HL-60 (cell line): ENCODE measurements around the gene ERLEC1.

Experiments
- DNase-seq, 2 experiments: peaks; one replicate each; pipeline ENCODE4 v3.0.0-alpha.2; 2010 to 2020; ENCODE audit warnings: low read depth in 1 of 2, low spot score in 1 of 2
- H3K27ac ChIP-seq: fragments of 250-450 bp; sonication (Bioruptor Pico); replicated peaks from 2 replicates; pipeline ENCODE4 v1.5.1; 2020; ENCODE audit warnings: mild to moderate bottlenecking, moderate library complexity
- H3K27me3 ChIP-seq: fragments of 250-450 bp; sonication (Bioruptor Pico); 2 replicates; pipeline ENCODE4 v1.5.1; 2021; ENCODE audit warnings: mild to moderate bottlenecking, moderate library complexity; ENCODE audit not compliant: insufficient read depth, poor library complexity, severe bottlenecking
- H3K4me3 ChIP-seq: replicated peaks from 2 replicates; pipeline ENCODE4 v1.5.1; 2011; ENCODE audit warnings: mild to moderate bottlenecking, control low read depth, low read length; ENCODE audit not compliant: insufficient read depth
- GABPA ChIP-seq: IDR thresholded peaks from 2 replicates; pipeline ENCODE4 v1.6.1; 2012; ENCODE audit warnings: low read depth
- POLR2AphosphoS5 ChIP-seq: IDR thresholded peaks from 2 replicates; pipeline ENCODE4 v1.6.1; 2012; ENCODE audit warnings: low read depth
- SPI1 ChIP-seq: IDR thresholded peaks from 2 replicates; pipeline ENCODE4 v1.6.1; 2012; ENCODE audit warnings: low read depth, mild to moderate bottlenecking, borderline replicate concordance
- TF ChIP-seq, protein P1 (sequence below): IDR thresholded peaks from one replicate; pipeline ENCODE4 v1.5.1; 2011; ENCODE audit warnings: low read length, control low read depth, inconsistent platforms; ENCODE audit not compliant: insufficient read depth
- TF ChIP-seq, protein P2 (sequence below): IDR thresholded peaks from 2 replicates; pipeline ENCODE4 v1.6.1; 2012; ENCODE audit warnings: low read depth; ENCODE audit not compliant: insufficient replicate concordance

The ERLEC1 gene

DNA sequence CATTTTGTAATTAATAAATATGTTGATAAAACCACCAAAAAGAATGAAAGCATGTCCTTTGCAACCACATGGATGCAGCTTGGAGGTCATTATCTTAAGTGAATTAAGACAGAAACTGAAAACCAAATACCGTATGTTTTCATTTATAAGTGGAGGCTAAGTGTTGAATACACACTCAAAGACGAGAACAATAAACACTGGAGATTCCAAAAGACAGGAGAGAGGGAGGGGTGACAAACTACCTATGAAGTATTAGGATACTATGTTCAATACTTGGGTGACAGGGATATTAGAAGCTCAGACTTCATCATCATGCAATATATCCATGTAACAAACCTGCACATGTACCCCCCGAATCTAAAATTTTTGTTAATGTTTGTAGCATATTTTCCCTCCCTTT, 7.0 kb downstream of the ERLEC1 start:
- TF ChIP-seq, protein P1, sequence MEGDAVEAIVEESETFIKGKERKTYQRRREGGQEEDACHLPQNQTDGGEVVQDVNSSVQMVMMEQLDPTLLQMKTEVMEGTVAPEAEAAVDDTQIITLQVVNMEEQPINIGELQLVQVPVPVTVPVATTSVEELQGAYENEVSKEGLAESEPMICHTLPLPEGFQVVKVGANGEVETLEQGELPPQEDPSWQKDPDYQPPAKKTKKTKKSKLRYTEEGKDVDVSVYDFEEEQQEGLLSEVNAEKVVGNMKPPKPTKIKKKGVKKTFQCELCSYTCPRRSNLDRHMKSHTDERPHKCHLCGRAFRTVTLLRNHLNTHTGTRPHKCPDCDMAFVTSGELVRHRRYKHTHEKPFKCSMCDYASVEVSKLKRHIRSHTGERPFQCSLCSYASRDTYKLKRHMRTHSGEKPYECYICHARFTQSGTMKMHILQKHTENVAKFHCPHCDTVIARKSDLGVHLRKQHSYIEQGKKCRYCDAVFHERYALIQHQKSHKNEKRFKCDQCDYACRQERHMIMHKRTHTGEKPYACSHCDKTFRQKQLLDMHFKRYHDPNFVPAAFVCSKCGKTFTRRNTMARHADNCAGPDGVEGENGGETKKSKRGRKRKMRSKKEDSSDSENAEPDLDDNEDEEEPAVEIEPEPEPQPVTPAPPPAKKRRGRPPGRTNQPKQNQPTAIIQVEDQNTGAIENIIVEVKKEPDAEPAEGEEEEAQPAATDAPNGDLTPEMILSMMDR = no peak
- TF ChIP-seq, protein P2, sequence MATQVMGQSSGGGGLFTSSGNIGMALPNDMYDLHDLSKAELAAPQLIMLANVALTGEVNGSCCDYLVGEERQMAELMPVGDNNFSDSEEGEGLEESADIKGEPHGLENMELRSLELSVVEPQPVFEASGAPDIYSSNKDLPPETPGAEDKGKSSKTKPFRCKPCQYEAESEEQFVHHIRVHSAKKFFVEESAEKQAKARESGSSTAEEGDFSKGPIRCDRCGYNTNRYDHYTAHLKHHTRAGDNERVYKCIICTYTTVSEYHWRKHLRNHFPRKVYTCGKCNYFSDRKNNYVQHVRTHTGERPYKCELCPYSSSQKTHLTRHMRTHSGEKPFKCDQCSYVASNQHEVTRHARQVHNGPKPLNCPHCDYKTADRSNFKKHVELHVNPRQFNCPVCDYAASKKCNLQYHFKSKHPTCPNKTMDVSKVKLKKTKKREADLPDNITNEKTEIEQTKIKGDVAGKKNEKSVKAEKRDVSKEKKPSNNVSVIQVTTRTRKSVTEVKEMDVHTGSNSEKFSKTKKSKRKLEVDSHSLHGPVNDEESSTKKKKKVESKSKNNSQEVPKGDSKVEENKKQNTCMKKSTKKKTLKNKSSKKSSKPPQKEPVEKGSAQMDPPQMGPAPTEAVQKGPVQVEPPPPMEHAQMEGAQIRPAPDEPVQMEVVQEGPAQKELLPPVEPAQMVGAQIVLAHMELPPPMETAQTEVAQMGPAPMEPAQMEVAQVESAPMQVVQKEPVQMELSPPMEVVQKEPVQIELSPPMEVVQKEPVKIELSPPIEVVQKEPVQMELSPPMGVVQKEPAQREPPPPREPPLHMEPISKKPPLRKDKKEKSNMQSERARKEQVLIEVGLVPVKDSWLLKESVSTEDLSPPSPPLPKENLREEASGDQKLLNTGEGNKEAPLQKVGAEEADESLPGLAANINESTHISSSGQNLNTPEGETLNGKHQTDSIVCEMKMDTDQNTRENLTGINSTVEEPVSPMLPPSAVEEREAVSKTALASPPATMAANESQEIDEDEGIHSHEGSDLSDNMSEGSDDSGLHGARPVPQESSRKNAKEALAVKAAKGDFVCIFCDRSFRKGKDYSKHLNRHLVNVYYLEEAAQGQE = no peak
- TF ChIP-seq GABPA = no peak
- H3K27me3 ChIP-seq = no peaks in the 10 kb centered on the region
- no peak overlapping the region for H3K4me3 ChIP-seq
- H3K27ac ChIP-seq = no peak overlapping the region
- no peak for DNase-seq

DNA sequence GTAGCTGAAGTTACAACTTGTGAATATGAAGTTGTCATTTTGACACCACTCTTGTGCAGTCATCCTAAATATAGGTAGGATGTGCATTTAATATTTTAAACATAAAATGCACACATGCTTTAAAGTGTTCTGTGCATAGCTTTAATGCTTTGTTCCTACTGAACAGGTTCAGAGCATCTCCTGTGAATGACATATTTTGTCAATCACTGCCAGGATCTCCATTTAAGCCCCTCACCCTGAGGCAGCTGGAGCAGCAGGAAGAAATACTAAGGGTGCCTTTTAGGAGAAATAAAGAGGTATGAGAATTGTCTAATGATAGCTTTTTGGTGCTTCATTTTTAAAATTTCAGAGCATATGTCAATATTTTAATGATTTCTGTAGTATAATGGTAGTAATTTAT, 14.7 kb downstream of the ERLEC1 start:
- no peak for TF ChIP-seq POLR2AphosphoS5
- TF ChIP-seq, protein P1 = no peak
- no peak for TF ChIP-seq SPI1
- TF ChIP-seq, protein P2 = no peak
- no peak for TF ChIP-seq GABPA
- Histone ChIP-seq H3K27me3 (no peaks in the 10 kb centered on the region), H3K4me3 (no peak overlapping the region), H3K27ac (no peak overlapping the region)
- no peak for DNase-seq

DNA sequence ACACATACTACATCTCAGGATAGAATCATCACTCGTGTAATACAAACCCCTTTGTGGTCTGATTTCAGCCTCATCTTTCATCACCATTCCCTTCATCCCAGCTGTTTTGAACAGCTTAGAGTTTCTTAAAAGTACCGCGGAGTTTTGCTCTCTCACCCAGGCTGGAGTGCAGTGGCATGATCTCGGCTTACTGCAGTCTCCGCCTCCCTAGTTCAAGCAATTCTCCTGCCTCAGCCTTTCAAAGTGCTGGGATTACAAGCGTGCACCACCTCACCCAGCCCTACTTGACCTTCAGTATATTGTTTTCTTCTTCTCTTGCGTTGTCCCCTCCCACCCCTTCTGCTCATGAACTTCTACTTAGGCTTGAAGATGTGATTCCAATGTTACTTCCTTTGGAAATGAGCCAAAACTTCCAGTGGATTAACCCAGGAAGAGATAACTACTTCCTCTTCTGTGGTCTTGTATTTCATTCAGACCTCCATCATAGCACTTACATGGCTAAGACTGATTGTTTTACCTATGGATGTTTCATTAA, 15.8 kb downstream of the ERLEC1 start:
- peak; percentile 21 to 33 for DNase-seq

DNA sequence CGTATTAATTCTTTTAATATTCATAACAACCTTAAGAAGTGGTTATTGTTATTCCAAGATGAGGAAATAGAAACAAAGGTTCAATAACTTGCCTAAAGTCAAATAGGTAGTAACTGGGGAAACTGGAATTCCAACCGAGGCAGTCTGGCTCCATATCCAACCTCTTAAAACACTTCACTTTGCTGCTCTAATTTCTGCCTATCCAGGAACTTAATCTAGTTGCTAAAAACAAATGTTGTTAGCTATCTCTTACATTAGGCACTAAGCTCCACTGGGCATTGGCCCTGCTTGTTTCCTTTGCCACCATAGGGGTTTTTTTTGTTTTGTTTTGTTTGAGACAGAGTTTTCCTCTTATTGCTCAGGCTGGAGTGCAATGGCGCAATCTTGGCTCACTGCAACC, 24.8 kb downstream of the ERLEC1 start:
- Histone ChIP-seq H3K27me3 (no peaks in the 10 kb centered on the region), H3K4me3 (no peak overlapping the region), H3K27ac (no peak overlapping the region)
- TF ChIP-seq, protein P2 = no peak
- TF ChIP-seq SPI1 (no peak), GABPA (no peak), POLR2AphosphoS5 (no peak)
- TF ChIP-seq, protein P1 = no peak
- no peak for DNase-seq

More for the DNA sequence above, 15.8 kb downstream of the ERLEC1 start:
- Histone ChIP-seq H3K27me3 (no peaks in the 10 kb centered on the region), H3K27ac (no peak overlapping the region), H3K4me3 (no peak overlapping the region)
- TF ChIP-seq POLR2AphosphoS5 = no peak
